GM20431 (cell line): ENCODE results near the gene YTHDF1.

ENCODE experiments used
- in situ Hi-C: fragments of 300-500 bp; cut with MseI, MboI; formaldehyde crosslinking; loops from one replicate; pipeline ENCODE4 v1.15.0; 2020; ENCODE audit warnings: low sequenced_read_pairs; ENCODE audit not compliant: unreplicated experiment

The YTHDF1 gene

DNA sequence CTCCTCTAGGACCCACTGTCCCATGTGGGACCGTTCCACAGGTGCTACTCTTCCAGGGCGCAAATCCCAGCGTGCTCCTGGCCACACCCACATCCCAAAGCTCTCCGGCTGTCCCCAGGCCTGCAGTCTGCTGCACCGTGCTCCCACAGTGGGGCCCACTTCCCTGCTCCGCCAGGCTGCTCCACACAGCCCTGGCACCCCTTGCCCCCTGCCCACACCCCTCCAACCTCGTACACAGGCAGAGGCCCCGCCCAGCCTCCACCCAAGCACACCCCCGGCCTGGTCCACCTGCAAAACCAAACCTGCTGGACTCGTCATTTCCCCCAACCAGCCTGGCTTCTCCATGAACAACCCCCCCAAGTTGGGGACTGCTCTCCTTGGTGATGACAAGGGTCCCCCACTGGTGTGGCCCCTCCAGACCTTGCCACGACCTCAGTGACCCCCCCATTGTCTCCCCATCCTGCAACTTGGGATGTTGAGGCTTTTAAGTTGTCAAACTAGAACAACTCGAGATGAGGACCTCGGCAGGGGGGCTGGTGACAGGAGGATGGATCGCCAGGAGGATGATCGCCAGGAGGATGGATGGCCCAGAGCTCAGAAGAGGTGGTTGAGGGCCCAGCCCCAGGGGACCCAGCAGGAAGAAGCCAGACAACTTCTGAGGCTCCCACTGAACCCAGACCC lies 27.1 kb downstream of the YTHDF1 start:
- in situ Hi-C loops = no loop called here

DNA sequence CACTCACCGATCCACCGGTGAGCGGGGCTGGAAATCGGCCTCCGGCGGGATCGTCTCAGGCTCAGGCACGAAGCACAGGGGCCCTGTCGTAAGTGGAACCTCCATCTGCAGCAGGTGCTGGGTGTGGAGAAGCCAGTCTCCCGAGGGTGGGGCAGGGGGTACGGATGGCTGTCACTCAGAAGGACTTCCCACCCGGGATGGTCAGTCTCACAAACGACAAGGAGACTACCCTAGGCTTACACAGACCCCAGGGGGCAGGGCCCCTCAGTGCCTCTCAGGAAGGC lies 27.8 kb downstream of the YTHDF1 start:
- in situ Hi-C loops = no loop called here

DNA sequence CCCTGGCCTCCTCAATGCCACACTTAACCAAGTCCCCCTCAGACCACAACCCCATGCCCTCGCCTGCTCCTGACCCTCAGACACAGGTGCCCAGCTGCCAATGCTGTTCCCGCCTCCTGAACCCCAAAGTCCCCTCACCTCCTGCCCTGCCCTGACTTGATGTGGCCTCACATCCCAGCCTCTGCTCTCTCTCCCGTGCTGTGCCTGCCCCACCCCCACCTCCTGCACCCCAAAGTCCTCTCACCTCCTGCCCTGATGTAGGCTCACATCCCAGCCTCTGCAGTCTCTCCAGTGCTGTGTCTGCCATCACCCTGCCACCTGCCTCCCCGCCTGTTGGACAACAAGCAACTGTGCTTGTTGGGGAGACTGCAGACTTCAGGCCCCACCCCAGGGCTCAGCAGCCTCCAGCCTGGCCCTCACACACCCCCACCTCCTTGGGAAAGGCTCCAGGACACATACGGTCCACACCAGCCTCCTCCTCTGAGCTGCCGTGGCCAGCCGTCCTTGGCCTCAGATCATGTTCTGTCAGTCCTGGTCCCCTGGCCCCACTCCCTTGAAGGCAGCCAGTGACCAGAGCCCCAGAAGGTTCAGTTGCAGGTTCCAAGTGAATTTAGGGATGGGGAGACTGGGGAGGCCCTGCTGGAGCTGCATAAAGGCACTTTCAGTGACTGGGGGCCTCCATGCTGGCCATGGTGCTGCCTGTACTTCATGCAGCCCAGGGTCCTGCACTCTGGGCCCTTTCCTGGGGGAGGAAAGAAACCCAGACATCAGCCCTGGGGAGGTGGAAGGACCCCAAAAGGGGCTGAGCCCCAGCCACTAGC lies 28.4 kb downstream of the YTHDF1 start:
- in situ Hi-C loops = no loop called here

DNA sequence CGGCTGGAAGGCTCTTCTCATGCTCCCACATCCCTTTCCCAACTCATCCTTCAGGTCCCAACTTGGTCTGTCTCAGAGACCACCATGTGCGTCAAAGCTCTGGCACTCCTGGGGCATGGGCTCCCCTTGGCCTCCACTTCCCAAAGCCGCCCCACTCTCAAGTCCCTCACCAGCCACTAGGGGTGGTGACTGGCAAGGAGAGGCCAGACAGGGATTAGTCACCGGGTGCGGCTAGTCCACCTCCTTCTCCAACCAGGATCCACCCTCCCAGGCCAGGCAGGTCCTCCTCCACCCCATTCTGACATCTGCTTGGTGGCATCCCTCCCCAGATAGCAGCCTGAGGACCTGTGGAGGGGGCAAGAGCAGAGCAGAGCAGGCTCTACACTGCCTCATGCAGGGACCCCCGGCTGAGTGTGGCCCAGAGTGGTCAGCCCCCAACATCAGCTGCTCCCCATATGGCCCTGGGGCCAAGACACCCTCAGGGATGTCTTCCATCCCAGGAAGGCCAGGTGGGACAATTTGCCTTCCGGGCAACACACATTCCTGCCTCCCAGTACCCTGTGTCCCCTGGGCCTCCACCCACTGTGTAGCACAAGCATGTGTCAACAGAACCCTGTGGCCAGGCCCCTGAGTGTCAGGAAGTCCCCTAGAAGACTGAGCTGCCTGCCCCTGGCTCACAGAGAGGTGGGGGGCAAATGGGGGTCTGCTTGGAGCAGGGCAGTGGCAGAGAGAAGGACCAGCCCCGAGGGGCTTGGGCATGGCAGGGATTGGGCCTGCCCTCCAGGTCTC lies 29.2 kb downstream of the YTHDF1 start:
- in situ Hi-C loops = no loop called here

DNA sequence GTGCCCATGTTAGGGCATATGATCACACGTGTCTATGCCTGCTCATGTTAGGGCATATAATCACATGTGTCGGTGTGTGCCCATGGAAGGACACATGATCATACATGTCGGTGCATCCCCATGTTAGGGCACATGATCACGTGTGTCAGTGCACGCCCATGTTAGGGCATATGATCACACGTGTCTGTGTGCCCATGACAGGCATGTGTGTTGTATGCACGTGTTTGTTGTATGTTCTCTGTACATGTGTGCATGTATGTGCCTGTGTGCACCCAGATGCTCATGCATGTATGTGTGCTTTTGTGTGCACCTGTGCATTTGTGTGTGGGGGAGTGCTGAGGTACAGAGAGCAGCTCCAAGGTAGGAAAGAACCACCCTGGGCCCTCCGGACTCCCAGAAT lies 29.8 kb downstream of the YTHDF1 start:
- in situ Hi-C loops = no loop called here

DNA sequence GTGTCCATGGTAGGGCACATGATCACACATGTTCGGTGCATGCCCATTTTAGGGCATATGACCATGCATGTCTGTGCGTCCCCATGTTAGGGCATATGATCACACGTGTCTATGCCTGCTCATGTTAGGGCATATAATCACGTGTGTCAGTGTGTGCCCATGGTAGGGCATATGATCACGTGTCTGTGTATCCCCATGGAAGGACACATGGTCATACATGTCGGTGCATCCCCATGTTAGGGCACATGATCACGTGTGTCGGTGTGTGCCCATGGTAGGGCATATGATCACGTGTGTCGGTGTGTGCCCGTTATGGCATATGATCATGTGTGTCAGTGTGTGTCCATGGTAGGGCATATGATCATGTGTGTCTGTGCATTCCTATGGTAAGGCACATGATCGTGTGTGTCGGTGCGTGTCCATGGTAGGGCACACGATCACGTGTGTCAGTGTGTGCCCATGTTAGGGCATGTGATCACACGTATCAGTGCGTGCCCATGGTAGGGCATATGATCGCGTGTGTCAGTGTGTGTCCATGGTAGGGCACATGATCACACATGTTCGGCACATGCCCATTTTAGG lies 30.6 kb downstream of the YTHDF1 start:
- in situ Hi-C loops = no loop called here

DNA sequence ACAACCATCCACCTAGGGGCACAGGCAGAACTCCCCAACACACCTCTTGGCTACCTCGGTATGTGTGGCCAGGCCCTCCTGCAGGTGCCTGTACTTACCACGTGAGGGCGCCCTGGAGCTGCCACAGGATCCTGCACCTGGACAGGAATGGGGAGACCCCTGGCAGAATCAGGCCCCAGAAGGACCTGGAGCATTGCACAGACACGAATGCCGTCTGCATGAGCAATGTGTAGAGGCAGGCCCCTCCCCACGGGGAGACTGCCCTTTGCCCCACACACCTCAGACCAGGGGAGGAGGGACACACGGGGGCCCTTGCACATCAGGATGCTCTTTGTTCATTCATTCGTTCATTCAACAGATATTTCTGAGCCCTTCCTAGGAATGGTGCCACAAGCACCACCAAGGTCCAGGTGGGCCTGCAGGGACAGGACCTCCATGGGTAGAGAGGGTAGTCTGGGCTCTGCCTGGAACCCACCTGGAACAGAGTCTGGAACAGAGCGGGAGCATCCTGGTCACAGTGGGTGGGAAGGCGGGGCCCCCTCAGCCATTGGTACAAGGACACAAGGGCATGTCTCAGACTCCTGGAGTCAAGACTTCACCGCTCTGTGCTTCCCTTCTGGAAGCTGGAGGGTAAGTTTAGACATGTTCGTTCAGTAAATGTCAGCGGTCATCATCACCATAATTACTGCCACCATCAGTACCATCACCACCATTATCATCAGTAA lies 32.3 kb downstream of the YTHDF1 start:
- in situ Hi-C loops = no loop called here

DNA sequence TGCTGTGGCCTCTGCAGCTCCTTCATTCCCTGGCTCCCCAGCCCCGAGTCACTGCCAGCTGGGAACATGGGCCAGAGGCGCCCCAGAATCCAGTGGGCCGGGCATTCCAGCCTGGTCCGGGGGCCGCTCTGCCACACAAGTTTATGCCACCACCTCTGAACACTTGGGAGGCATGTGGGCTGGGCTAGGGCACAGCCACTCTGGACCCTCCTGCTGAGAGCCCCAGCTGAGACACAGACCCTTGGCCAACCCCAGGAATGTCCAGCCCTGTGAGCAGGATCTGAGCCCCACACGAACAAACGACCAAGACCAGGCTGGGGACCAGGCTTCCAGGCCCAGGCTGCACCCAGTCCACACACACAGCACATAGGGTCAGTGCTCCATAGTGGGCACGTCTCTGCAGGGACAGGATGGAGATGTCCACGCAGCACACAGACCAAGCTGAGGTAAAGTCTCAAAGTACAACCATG lies 33.0 kb downstream of the YTHDF1 start:
- in situ Hi-C loops = no loop called here

DNA sequence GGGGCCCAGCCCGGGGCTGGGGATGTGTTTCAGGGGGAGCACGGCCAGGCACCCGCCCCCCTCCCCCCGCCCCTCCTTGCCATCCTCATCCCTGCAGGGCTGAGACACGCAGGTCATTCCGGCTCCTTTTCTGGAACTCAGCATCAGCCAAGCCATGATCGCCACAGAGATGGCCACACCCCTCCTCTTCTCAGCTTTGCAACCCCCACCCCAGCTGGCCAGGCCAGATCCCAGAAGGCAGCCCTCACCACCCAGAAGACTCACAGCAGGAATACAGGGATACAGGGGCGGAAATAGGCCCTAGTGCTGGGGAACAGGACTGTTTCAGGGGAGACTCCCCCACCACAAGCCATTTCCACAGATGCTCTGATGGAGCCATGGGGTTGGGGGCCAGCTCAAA lies 33.5 kb downstream of the YTHDF1 start:
- in situ Hi-C loops = no loop called here

DNA sequence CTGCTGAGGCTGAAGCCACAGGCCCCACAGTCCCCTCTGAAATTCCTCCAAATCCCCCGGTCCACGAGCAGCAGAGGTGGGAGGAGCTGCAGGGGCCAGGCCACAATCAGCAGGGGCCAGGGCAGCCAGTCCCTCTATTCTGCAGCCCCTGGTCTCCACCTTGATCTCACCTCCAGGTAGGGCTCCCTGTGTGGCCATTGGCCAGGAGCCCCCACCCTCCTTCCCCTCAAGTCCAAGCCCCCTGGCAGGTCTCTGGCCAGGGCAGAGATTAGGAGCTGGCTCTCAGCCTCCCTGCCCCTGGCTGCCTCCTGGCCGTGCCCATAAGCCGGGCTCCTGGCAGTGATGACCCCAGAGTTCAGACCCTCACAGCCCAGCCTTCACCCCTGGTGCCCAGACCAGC lies 34.7 kb downstream of the YTHDF1 start:
- in situ Hi-C loops = no loop called here

DNA sequence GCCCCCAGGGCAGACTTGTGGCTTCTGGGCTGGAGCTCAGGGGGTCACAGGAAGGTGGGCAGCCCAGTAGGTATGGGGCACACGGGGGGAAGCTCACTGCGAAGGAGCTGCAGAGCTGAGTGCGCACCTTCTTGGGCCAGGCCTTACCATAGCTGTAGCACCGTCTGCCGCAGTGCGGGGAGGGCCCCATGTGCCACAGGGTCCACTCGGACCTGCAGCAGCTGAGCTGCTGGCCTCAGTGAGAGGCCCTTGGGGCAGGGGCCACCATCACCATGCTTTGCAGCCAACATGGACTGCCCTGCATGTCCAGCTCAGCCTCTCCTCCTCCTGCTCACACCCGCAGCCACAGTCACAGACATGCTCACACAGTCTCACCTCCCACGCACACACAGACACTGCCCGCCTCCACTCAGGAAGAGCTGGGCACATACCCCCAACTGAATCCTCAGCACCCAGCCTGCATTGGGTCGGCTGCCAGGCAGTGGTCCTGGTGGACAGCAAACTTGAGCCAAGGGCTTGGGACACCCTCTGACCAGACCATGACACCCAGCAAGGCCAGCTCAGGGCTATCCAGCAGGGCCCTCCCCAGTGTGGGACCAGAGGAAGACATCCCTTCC lies 35.3 kb downstream of the YTHDF1 start:
- in situ Hi-C loops = no loop called here

DNA sequence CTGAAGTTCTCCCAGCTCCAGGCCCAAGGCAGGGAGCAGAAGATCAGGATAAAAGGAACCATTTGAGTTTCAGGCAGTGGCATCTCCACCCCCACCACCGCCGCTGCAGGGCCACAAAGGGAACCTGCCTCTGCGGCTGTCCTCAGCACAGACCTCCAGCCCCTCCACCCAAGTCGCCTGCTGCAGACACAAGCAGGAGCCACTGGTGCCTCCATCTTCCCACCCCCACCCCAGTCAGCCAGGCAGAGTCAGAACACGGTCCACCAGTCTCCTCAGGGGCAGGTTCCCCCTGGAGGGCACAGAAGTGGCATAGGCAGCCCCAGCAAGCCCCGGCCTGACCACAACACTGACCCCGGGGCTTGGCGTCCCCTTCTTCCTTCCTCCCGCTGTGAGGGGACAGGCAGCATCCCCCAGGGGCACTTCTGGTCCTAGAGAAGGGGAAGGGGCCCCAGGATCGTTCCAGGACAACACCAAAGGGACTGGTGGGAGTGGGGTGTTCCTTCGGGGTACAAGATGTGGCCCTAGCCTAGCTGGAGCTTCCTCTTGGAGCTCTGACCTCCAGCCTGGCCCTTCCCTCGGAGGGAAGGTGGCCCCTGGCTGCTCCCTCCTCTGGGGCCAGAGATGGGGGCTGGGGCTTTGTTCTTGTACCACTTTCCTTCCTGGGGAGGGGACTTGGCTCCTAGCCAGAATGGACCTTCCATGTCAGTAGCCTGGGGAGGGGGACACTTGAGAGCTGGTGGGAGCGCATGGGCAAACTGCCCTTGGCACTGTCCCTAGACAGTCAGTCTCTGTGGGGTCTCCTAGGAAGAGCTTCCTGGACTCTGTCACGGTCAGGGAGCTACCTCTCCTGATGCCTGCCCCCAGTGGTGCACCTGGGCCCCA lies 36.0 kb downstream of the YTHDF1 start:
- in situ Hi-C loops = no loop called here

DNA sequence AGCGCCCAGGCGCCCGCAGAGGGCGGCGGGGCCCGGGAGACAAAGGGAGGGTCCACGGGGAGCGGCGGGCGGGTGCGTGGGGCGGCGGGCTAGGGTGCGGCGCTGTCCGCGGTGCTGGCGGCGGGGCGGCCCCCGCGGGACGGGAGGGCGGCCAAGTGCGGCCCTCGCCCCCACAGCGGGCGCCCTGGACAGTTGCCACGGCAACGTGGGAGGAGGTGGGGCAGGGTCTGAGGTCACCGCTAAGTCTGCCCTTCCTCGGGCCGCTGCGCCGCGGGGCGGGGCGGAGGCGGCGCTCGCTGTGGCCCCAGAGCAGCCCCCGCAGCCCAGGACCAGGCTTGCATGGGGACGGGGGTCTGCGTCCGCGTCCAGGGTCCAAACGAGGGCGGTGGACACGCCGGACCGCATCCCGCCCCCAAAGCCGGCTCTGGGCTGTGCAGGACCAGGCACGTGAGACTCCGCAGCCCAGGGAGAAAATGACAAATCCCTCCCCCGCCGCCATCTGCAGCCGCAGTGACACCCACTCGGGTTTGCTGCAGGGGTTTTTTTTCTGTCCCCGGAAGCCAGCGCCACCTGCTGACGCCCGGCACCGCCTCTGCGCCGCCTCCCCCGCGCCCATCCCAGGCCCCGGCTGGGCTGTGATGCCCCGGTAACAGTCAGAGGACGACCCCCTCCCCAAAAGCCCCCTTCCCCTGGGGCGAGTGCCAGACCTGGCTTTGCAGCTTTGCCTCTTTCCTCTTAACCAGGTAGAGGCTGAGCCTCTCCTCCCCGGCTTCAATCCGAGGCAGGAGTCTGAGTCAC lies 36.8 kb downstream of the YTHDF1 start:
- in situ Hi-C loops = no loop called here

DNA sequence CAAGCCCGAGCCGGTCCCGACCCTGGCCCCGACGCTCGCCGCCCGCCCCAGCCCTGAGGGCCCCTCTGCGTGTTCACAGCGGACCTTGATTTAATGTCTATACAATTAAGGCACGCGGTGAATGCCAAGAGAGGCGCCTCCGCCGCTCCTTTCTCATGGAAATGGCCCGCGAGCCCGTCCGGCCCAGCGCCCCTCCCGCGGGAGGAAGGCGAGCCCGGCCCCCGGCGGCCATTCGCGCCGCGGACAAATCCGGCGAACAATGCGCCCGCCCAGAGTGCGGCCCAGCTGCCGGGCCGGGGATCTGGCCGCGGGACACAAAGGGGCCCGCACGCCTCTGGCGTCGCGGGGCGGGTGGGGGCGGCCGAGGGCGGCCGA lies 37.5 kb downstream of the YTHDF1 start:
- in situ Hi-C loops = no loop called here

DNA sequence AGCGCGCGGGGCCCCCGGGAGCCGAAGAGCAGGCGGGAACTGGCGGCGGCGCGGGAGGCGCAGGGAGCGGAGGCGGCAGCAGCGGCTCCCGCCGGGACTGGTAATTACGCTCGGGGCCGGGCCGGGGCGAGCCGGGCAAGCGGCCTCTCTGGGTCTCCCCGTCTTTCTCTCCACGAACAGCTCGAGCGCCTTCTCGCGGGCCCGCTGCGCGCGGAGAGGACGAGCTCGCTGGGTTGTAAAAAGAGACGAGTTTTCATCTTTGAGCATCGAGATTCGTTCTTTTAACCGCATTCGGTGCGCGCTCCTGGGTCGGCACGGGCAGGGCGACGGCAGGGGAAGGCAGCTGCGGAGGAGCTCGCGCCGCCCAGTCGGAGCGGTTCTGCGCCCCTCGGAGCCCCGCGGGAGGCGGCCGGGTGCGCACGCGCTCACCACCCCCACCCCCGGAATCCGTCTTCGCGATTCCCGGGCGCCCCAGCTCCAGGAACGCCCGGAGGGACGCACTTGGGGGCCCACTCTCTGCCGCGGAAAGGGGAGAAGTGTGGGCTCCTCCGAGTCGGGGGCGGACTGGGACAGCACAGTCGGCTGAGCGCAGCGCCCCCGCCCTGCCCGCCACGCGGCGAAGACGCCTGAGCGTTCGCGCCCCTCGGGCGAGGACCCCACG lies 38.0 kb downstream of the YTHDF1 start:
- in situ Hi-C loops = no loop called here

DNA sequence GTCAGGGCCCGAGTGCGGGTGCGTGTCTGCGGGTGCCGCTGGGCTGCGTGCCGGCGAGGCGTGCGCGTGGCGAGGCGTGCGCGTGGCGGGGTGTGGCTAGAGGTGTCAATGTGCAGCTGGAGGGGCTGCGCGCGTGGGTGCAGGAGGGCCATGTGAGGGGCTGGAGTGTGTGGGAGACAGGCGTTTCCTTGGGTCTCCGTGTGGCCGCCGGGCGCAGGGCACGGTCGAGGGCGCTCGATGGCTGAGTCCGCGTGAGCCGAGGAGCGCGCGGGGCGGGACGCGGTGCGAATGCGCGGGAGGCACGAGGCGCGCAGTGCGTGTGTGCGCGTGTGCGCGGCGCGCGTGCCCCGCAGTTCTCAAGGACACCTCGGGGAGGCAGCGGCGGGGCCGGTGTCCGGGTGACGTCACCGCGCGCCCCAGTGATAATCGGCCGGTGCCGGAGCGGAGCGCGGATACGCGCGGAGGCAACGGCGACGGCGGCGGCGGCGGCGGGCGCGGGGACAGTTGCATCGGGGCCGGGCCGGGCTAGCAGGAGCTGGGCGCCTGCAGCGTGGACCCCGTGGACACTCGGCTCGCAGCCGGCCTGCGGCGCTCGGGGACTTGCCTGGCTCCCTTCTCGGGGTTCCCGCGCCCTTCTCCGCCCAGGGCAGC lies 38.7 kb downstream of the YTHDF1 start:
- in situ Hi-C loops = no loop called here
